GM12875 (cell line): ENCODE results near the gene ARID3C.

ENCODE experiments used
- H3K4me3 ChIP-seq: one replicate; pipeline ENCODE4 v1.5.1; 2011; ENCODE audit warnings: low read depth, low read length, control low read depth
- TF ChIP-seq, protein P1 (sequence below): IDR thresholded peaks from 2 replicates; pipeline ENCODE4 v1.5.1; 2011; ENCODE audit warnings: low read depth, mild to moderate bottlenecking, control low read depth, inconsistent platforms, low read length, moderate library complexity, borderline replicate concordance; ENCODE audit not compliant: insufficient read depth

The ARID3C gene

DNA sequence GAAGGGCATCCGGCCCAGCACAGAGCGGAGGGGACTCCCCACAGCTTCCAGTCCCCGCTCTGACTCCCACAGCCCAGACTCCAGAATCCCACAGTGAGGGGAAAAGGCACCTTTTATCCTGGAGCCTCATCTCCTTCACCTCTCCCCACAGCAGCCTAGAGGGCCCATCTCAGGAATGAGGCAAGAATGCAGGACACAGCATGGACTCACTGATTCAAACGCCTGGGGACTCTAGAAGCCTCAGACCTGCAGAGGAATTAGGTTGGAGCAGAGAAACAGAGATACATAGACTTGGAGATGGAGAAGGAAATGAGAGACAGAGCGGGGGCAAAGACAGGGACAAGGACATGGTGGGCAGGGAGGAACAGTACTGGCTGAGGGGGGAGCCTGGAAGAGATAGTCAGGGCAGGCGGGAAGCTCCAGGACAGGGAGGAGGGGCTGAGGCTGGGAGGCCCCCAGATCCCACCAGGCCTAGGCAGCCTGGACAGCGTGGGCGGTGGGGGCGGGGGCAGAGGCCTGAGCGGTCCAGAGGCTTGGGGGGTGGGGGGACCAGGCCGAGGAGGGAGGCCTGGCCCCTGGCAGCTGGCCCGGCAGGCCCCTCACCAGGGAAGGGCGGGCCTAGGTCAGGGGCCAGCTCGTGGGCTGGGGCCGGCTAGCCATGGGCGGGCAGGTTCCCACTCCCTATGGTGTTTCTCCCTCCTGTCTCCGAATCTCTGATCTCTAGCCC lies 55.1 kb downstream of the ARID3C start:
- TF ChIP-seq, protein P1, sequence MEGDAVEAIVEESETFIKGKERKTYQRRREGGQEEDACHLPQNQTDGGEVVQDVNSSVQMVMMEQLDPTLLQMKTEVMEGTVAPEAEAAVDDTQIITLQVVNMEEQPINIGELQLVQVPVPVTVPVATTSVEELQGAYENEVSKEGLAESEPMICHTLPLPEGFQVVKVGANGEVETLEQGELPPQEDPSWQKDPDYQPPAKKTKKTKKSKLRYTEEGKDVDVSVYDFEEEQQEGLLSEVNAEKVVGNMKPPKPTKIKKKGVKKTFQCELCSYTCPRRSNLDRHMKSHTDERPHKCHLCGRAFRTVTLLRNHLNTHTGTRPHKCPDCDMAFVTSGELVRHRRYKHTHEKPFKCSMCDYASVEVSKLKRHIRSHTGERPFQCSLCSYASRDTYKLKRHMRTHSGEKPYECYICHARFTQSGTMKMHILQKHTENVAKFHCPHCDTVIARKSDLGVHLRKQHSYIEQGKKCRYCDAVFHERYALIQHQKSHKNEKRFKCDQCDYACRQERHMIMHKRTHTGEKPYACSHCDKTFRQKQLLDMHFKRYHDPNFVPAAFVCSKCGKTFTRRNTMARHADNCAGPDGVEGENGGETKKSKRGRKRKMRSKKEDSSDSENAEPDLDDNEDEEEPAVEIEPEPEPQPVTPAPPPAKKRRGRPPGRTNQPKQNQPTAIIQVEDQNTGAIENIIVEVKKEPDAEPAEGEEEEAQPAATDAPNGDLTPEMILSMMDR, result no peak
- H3K4me3 ChIP-seq, result no peak overlapping the region

DNA sequence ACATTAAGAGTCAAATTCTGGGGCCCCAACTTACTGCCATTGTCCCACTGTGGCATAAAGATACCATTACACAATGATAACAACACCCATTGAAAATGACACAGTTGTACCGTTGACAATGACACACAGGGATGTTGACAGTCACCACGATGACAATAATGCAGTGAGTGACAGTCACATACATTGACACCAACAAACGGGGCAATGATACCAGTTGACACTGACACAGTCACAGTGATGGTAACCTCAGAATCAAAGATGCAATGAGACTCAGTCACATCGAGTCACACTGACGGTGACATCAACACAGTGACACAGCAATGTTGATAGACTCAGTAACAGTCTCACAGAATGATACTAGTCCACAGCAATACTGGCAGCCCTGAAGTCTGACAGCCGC lies 56.2 kb downstream of the ARID3C start:
- TF ChIP-seq, protein P1, result no peak
- no peak overlapping the region for H3K4me3 ChIP-seq

DNA sequence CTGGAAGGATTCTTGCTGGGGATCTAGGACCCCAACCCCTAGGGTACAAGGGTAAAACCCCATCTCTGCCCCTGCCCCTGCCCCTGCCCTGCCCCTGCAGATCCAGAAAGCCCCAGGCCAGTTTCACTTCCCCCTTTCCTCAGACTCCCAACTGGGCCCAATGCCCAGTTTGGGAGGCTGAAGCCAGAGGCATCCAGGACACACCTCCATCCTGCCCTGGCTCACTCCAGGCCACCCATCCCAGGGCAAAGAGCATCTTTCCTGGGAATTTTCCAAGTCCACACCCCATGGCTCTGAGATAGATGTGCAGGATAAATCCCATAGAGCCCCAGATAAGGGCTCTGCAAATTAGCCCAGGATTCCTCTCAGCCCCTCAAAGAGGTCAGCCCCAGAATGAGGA lies 56.8 kb downstream of the ARID3C start:
- TF ChIP-seq, protein P1, result no peak
- no peak overlapping the region for H3K4me3 ChIP-seq

DNA sequence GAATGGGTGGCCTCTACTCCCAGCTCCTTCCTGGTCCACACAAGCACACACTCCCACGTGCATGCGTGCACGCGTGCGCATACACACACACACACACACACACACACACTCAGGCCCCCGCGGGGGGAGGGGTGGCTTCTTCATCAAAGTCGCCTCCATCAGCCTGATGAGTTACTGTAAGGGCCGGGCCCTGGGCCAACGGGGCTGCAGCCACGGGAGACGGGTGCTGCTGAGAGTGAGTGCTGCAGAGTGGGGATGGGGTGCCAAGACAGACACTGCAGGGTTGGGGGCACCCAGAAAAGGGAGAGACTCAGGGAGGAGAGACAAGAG lies 57.4 kb downstream of the ARID3C start:
- H3K4me3 ChIP-seq, result no peak overlapping the region
- TF ChIP-seq, protein P1, result no peak
